SK-N-SH (cell line): Measurements from ENCODE around the gene DYNLT1.

Experiments
- CHD2 ChIP-seq: fragments of 150-350 bp; IDR thresholded peaks from 2 replicates; pipeline ENCODE4 v1.6.1; 2018; ENCODE audit warnings: low read length; ENCODE audit not compliant: partially characterized antibody
- EP300 ChIP-seq, 2 experiments: IDR thresholded peaks; 2 replicates each; pipeline versions ENCODE4 v1.4.0 to v1.6.1; 2012; ENCODE audit warnings: borderline replicate concordance in 1 of 2, low read depth in 1 of 2, low read length in 1 of 2
- FOSL2 ChIP-seq: IDR thresholded peaks from 2 replicates; pipeline ENCODE4 v1.4.0; 2012; ENCODE audit warnings: low read depth, mild to moderate bottlenecking, moderate library complexity, borderline replicate concordance
- MAX ChIP-seq: IDR thresholded peaks from 2 replicates; pipeline ENCODE4 v1.4.0; 2012; ENCODE audit warnings: low read depth
- POLR2AphosphoS5 ChIP-seq: IDR thresholded peaks from 2 replicates; pipeline ENCODE4 v1.6.1; 2012; ENCODE audit warnings: low read depth, low read length
- RFX5 ChIP-seq: IDR thresholded peaks from 2 replicates; pipeline ENCODE4 v1.6.1; 2012; ENCODE audit warnings: mild to moderate bottlenecking, improper control_type of control experiment, low read length
- SIN3A ChIP-seq: IDR thresholded peaks from 2 replicates; pipeline ENCODE4 v1.6.1; 2012; ENCODE audit warnings: low read depth, mild to moderate bottlenecking, low read length, moderate library complexity, borderline replicate concordance
- SMC3 ChIP-seq: IDR thresholded peaks from 2 replicates; pipeline ENCODE4 v1.6.1; 2012; ENCODE audit warnings: low read depth, low read length, improper control_type of control experiment
- YY1 ChIP-seq: IDR thresholded peaks from 2 replicates; pipeline ENCODE4 v1.4.0; 2012; ENCODE audit warnings: low read depth, mild to moderate bottlenecking
- TF ChIP-seq, protein P1 (sequence below): fragments of 200-600 bp; sonication (generic); IDR thresholded peaks from 2 replicates; pipeline ENCODE4 v1.6.1; 2017; ENCODE audit warnings: antibody characterized with exemption, mild to moderate bottlenecking, moderate library complexity
- TF ChIP-seq, protein P2 (sequence below): IDR thresholded peaks from 2 replicates; pipeline ENCODE4 v1.4.0; 2012; ENCODE audit warnings: low read depth, borderline replicate concordance
- TF ChIP-seq, protein P3 (sequence below): fragments of 150-350 bp; IDR thresholded peaks from 2 replicates; pipeline ENCODE4 v1.6.1; 2016; ENCODE audit warnings: mild to moderate bottlenecking, low read depth, low read length
- TF ChIP-seq, protein P4 (sequence below): IDR thresholded peaks from 2 replicates; pipeline ENCODE4 v1.6.1; 2012; ENCODE audit warnings: mild to moderate bottlenecking, low read depth, low read length, moderate library complexity

DNA sequence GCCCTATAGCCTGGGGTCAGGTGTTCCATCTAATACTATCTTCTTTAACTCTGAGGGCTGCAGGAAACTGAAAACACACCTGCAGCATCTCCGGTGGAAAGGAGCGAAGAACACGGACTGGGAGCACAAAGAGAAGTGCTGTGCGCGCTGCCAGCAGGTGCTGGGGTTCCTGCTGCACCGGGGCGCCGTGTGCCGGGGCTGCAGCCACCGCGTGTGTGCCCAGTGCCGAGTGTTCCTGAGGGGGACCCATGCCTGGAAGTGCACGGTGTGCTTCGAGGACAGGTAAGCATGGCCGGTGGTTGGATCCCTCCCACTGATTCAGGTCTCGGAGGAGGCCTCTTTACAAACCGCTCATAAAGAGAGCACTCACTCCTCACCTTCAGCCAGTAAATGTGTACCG lies 20.8 kb upstream of the DYNLT1 start:
- TF ChIP-seq, protein P1, sequence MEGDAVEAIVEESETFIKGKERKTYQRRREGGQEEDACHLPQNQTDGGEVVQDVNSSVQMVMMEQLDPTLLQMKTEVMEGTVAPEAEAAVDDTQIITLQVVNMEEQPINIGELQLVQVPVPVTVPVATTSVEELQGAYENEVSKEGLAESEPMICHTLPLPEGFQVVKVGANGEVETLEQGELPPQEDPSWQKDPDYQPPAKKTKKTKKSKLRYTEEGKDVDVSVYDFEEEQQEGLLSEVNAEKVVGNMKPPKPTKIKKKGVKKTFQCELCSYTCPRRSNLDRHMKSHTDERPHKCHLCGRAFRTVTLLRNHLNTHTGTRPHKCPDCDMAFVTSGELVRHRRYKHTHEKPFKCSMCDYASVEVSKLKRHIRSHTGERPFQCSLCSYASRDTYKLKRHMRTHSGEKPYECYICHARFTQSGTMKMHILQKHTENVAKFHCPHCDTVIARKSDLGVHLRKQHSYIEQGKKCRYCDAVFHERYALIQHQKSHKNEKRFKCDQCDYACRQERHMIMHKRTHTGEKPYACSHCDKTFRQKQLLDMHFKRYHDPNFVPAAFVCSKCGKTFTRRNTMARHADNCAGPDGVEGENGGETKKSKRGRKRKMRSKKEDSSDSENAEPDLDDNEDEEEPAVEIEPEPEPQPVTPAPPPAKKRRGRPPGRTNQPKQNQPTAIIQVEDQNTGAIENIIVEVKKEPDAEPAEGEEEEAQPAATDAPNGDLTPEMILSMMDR, result no peak
- no peak for TF ChIP-seq POLR2AphosphoS5
- TF ChIP-seq EP300 (IDR thresholded peaks at IDR 0.05; ENCODE audit: borderline replicate concordance in 1 of 2, low read depth in 1 of 2, low read length in 1 of 2), result no peak
- TF ChIP-seq SIN3A, result no peak
- TF ChIP-seq, protein P2, sequence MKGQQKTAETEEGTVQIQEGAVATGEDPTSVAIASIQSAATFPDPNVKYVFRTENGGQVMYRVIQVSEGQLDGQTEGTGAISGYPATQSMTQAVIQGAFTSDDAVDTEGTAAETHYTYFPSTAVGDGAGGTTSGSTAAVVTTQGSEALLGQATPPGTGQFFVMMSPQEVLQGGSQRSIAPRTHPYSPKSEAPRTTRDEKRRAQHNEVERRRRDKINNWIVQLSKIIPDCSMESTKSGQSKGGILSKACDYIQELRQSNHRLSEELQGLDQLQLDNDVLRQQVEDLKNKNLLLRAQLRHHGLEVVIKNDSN, result no peak
- no peak for TF ChIP-seq YY1
- TF ChIP-seq MAX, result no peak
- no peak for TF ChIP-seq FOSL2
- TF ChIP-seq RFX5, result no peak
- TF ChIP-seq, protein P3, sequence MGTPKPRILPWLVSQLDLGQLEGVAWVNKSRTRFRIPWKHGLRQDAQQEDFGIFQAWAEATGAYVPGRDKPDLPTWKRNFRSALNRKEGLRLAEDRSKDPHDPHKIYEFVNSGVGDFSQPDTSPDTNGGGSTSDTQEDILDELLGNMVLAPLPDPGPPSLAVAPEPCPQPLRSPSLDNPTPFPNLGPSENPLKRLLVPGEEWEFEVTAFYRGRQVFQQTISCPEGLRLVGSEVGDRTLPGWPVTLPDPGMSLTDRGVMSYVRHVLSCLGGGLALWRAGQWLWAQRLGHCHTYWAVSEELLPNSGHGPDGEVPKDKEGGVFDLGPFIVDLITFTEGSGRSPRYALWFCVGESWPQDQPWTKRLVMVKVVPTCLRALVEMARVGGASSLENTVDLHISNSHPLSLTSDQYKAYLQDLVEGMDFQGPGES, result no peak
- no peak for TF ChIP-seq CHD2
- no peak for TF ChIP-seq SMC3
- TF ChIP-seq, protein P4, sequence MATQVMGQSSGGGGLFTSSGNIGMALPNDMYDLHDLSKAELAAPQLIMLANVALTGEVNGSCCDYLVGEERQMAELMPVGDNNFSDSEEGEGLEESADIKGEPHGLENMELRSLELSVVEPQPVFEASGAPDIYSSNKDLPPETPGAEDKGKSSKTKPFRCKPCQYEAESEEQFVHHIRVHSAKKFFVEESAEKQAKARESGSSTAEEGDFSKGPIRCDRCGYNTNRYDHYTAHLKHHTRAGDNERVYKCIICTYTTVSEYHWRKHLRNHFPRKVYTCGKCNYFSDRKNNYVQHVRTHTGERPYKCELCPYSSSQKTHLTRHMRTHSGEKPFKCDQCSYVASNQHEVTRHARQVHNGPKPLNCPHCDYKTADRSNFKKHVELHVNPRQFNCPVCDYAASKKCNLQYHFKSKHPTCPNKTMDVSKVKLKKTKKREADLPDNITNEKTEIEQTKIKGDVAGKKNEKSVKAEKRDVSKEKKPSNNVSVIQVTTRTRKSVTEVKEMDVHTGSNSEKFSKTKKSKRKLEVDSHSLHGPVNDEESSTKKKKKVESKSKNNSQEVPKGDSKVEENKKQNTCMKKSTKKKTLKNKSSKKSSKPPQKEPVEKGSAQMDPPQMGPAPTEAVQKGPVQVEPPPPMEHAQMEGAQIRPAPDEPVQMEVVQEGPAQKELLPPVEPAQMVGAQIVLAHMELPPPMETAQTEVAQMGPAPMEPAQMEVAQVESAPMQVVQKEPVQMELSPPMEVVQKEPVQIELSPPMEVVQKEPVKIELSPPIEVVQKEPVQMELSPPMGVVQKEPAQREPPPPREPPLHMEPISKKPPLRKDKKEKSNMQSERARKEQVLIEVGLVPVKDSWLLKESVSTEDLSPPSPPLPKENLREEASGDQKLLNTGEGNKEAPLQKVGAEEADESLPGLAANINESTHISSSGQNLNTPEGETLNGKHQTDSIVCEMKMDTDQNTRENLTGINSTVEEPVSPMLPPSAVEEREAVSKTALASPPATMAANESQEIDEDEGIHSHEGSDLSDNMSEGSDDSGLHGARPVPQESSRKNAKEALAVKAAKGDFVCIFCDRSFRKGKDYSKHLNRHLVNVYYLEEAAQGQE, result no peak
